Activated CD4-positive, alpha-beta T cell treated with anti-CD3 and anti-CD28 coated beads, Interleukin-2, amount 10 ng/mL, durations not matched to agents 7 days and 5 days (primary cell): ENCODE results near the gene NRARP. TPM values are rescaled to one million over a fixed set of nuclear protein-coding genes. Genes with fewer than 3 reads are reported as not detected.
A peak's percentile ranks its signal among the peaks of the same experiment; 100 is the strongest.
"Not testable (repeated sequence)": the region's sequence is repeated elsewhere in the genome, so short reads cannot be mapped to it uniquely, and the experiment has no call there.

Experiments
- CTCF ChIA-PET: fragments of 350-600 bp; sonication (Branson Sonifier 250); formaldehyde crosslinking; loops from one replicate; lab custom pipeline; 2021; ENCODE audit warnings: antibody characterized with exemption; lab: Charles Lee
- POLR2A ChIA-PET: fragments of 350-600 bp; sonication (Branson Sonifier 250); formaldehyde crosslinking; loops from one replicate; lab custom pipeline; 2021; ENCODE audit warnings: antibody characterized with exemption; lab: Charles Lee
- DNase-seq: peaks from one replicate; pipeline ENCODE4 v3.0.0-alpha.2; 2020
- H3K27ac Mint-ChIP-seq: one replicate; pipeline ENCODE4 v1.8.0; 2021; ENCODE audit warnings: mild to moderate bottlenecking, moderate library complexity, mixed read lengths
- H3K27me3 Mint-ChIP-seq: one replicate; pipeline ENCODE4 v1.8.0; 2021; ENCODE audit warnings: mixed read lengths
- H3K36me3 Mint-ChIP-seq: one replicate; pipeline ENCODE4 v1.8.0; 2021; ENCODE audit warnings: low read depth, mixed read lengths
- H3K4me1 Mint-ChIP-seq: one replicate; pipeline ENCODE4 v1.8.0; 2021; ENCODE audit warnings: mixed read lengths
- H3K4me3 Mint-ChIP-seq: one replicate; pipeline ENCODE4 v1.8.0; 2021; ENCODE audit warnings: mild to moderate bottlenecking, moderate library complexity, mixed read lengths
- H3K9me3 Mint-ChIP-seq: one replicate; pipeline ENCODE4 v1.8.0; 2021; ENCODE audit warnings: mixed read lengths
- total RNA-seq, 2 experiments: library from RNA; stranded (reverse); gene quantifications; one replicate each; pipeline ENCODE4 v1.2.3, GENCODE V29; 2021

Gene NRARP, protein sequence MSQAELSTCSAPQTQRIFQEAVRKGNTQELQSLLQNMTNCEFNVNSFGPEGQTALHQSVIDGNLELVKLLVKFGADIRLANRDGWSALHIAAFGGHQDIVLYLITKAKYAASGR
- under 1 TPM; 0.32 to 0.44 TPM for total RNA-seq

DNA sequence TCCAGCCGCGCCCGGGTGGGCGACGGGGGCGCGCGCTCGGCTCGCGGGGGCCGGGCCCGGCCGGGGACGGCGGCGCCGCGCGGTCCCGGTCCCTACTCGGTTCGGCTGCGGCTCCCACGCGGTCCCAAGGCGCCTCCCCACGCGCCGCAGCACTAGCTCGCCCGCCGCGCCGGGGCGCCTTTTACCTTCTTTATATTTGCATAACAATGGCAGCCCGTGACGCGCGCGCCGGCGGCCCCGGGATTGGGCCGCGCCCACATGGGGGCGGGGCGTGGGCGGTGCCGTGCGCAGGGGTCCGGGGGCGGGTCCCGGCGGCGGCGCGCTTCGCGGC, at the start of gene NRARP:
Gene NRARP, minus strand, starts transcription at position 154 of the 331 bp plus-strand sequence. CDS start 343 bp downstream, outside the sequence.
- Mint-ChIP-seq H3K9me3 (no peaks in the 10 kb centered on the region), H3K4me1 (peaks cover 16% of the 10 kb centered on the region), H3K27ac (no peak within 1 kb of the TSS), H3K4me3 (peak within 1 kb of the TSS; percentile 56), H3K27me3 (peaks cover 28% of the 10 kb centered on the region), H3K36me3 (no peaks in the 10 kb centered on the region)
- POLR2A ChIA-PET, result interaction anchor here (0.7 kb wide), 1 partner anchor 61 kb away, joined by 3 read pairs; the partner anchor contains the start of gene TUBB4B
- CTCF ChIA-PET, result interaction anchor here (0.6 to 2.3 kb wide), 16 partner anchors 9 to 255 kb away, joined by 3 to 9 read pairs (median 4); partner anchors contain the start of genes EXD3, NELFB, NOXA1 and TOR4A
- peak; percentile 89 for DNase-seq

DNA sequence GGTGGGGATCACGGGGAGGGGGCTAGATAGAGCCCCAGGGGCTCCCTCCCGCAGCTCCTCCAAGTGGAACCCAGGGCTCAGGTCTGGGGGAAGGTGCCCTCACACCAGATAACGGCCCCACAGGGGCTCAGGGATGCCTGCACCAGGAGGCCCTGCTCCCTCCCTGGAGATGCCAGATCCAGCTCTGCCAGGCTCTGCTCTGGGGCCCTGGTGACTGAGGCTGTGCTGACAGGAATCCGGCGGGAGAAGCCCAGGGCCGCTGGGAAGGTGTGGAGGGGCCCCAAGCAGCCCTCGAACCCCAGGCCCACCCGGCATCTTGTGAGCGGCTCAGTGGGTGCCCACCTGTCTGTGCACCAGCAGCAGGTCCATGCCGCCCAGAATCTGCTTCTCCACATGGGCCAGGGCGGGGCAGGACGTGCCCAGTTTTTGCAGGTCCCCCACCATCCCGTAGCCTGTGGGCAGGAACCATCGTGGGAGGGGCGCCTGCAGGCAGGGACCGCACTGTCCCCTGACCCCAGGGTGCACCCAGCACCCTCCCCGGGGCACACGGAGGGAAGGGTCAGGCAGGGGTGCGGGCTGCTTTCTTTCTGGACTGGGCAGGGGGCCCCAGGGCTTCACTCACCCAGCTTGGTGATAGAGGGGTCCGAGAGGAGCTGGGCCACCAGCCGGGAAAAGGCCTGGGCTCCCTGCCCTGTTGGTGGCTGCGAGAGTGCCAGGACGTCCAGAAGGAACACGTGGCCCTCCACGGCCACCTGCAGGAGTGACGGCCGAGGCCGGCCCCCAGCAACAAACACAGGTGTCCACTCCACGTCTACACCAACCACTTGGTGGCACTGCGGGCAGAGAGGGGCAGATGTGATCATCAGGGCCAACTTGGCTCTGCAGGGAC, 48.9 kb upstream of the NRARP start:
- Mint-ChIP-seq H3K27me3 (no peaks in the 10 kb centered on the region), H3K36me3 (no peaks in the 10 kb centered on the region), H3K27ac (no peak overlapping the region), H3K4me3 (no peak overlapping the region), H3K9me3 (peaks cover 2% of the 10 kb centered on the region), H3K4me1 (no peaks in the 10 kb centered on the region)
- POLR2A ChIA-PET, result no interaction called here
- no peak for DNase-seq
- CTCF ChIA-PET, result no interaction called here

DNA sequence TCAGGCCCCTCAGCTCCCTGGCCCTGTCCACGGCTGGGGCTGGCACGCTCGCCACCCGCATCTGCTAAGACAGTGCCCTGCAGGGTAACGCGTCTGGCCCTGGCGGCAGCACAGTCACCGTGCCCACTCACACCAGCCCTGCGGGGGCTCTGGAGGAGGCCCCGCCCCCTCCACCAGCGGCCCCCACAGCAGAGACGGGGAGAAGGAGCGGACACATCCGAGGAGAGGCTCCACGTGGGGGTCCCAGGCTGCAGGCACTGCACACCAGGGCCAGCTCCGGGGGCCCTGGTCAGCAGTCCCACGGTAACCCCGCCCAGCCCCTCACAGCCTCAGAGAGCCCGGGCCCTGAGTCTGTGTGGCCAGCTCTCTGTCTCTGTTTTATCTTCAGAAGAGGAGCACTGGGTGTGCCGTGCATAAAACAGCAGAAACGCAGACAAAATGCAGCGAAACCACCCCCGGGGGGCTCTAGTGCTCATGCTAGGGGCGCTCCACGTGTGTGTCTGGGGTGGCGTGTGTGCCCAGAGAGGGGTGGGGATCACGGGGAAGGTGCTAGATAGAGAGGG, 47.5 kb upstream of the NRARP start:
- no peak overlapping the region for H3K27ac Mint-ChIP-seq
- peaks cover 2% of the 10 kb centered on the region for H3K9me3 Mint-ChIP-seq
- no peaks in the 10 kb centered on the region for H3K4me1 Mint-ChIP-seq
- H3K4me3 Mint-ChIP-seq, result no peak overlapping the region
- H3K27me3 Mint-ChIP-seq, result no peaks in the 10 kb centered on the region
- ChIA-PET CTCF (interaction anchor here (0.8 kb wide), 1 partner anchor 10 kb away, joined by 6 read pairs; no protein-coding TSS in a partner anchor), POLR2A (no interaction called here)
- no peaks in the 10 kb centered on the region for H3K36me3 Mint-ChIP-seq
- DNase-seq, result no peak

DNA sequence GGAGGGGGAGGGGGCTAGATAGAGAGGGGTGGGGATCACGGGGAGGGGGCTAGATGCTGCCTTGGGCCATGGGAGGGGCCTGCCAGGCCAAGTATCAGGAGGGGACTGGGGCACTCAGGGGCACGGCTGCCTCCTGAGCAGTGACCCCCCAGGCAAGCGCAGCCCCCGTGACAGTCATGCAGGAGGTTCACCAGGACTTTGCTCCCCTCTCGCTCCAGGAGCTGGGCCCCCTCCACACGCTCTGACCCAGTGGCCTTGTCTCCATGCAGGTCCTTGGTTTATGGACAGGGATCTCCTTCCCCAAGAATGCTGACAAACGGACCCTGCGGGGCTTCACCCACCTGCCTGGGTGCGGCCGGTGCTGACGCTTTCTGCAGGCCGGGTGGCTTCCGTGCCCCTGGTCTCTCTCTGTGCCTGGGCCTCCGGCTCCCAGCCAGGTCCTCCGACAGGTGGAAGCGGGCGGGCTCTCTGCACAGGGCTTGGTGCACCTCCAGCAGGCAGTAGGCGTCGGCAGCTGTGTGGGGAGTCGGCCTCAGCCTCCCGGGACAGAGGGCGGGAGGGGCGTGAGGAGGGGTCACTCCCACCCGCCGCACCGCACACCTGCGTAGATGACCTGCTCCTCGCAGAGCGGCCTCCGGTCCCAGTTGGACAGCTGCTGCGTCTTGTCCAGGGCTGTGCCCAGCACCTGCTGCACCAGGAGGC, 46.8 kb upstream of the NRARP start:
- H3K27ac Mint-ChIP-seq, result no peak overlapping the region
- H3K4me1 Mint-ChIP-seq, result no peaks in the 10 kb centered on the region
- no peaks in the 10 kb centered on the region for H3K36me3 Mint-ChIP-seq
- no peak for DNase-seq
- peaks cover 2% of the 10 kb centered on the region for H3K9me3 Mint-ChIP-seq
- no peaks in the 10 kb centered on the region for H3K27me3 Mint-ChIP-seq
- no peak overlapping the region for H3K4me3 Mint-ChIP-seq
- POLR2A ChIA-PET, result no interaction called here
- CTCF ChIA-PET, result interaction anchor here (0.8 kb wide), 1 partner anchor 9 kb away, joined by 6 read pairs; no protein-coding TSS in a partner anchor

DNA sequence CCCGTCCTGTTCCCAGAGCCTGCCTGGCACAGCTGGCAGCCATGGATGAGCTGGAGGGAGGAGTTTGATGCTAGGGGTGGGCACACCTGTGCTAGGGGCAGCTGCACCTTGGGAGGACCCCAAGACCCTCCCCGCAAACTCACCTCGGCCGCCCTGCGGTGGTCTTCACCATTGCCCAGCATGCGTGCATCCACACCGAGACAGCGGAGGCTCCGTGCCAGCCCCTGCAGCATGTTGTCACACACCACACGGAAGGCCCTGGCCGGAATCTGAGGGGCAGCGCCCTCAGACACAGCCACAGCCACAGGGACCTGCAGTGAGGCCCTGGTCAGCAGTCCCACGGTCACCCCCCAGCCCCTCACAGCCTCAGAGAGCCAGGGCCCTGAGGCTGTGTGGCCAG, 45.9 kb upstream of the NRARP start:
- H3K36me3 Mint-ChIP-seq, result no peaks in the 10 kb centered on the region
- no peaks in the 10 kb centered on the region for H3K27me3 Mint-ChIP-seq
- H3K27ac Mint-ChIP-seq, result no peak overlapping the region
- H3K4me3 Mint-ChIP-seq, result no peak overlapping the region
- H3K9me3 Mint-ChIP-seq, result peaks cover 2% of the 10 kb centered on the region
- H3K4me1 Mint-ChIP-seq, result no peaks in the 10 kb centered on the region
- POLR2A ChIA-PET, result no interaction called here
- CTCF ChIA-PET, result no interaction called here
- DNase-seq, result no peak

DNA sequence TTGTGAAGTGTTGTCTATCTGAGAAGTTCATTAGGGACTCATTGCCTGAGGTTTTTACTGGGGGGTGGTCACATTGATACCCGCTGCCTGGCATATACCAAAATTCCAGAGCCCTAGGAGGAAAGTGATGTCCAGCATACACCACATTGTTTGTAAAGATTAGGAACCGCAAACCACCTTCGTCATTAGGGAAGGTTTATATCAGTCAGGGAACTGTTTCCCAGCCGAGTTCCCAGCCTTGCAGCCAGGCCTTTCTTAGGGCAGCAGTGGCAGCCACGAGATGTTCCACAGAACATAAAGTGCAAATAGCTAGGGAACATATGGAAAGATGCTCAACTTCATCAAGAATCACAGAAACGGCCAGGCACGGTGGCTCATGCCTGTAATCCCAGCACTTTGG, 40.4 kb upstream of the NRARP start:
- H3K4me1 Mint-ChIP-seq, result peaks cover 4% of the 10 kb centered on the region
- H3K36me3 Mint-ChIP-seq, result no peaks in the 10 kb centered on the region
- CTCF ChIA-PET, result no interaction called here
- H3K27me3 Mint-ChIP-seq, result no peaks in the 10 kb centered on the region
- no peak for DNase-seq
- POLR2A ChIA-PET, result no interaction called here
- peaks cover 2% of the 10 kb centered on the region for H3K9me3 Mint-ChIP-seq
- no peak overlapping the region for H3K27ac Mint-ChIP-seq
- H3K4me3 Mint-ChIP-seq, result no peak overlapping the region

DNA sequence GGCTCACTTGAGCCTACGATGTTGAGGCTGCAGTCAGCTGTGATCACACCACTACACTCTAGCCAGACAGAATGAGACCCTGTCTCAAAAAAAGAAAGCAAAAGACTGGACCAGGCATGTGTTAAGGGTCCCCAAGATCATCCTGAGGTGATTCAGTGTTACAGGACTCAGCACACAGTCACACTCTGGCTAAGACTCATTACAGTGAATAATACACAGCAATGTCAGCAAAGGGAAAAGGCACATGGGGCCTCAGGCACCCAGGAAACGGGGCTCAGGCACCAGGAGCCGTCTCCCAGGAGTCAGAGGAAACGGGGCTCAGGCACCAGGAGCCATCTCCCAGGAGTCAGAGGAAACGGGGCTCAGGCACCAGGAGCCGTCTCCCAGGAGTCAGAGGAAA, 39.2 kb upstream of the NRARP start:
- ChIA-PET CTCF (interaction anchor here (0.6 kb wide), 1 partner anchor 614 kb away, joined by 4 read pairs; no protein-coding TSS in a partner anchor), POLR2A (no interaction called here)
- Mint-ChIP-seq H3K4me3 (no peak overlapping the region), H3K4me1 (peaks cover 4% of the 10 kb centered on the region), H3K9me3 (peaks cover 4% of the 10 kb centered on the region), H3K27me3 (no peaks in the 10 kb centered on the region), H3K36me3 (no peaks in the 10 kb centered on the region), H3K27ac (no peak overlapping the region)
- no peak for DNase-seq

DNA sequence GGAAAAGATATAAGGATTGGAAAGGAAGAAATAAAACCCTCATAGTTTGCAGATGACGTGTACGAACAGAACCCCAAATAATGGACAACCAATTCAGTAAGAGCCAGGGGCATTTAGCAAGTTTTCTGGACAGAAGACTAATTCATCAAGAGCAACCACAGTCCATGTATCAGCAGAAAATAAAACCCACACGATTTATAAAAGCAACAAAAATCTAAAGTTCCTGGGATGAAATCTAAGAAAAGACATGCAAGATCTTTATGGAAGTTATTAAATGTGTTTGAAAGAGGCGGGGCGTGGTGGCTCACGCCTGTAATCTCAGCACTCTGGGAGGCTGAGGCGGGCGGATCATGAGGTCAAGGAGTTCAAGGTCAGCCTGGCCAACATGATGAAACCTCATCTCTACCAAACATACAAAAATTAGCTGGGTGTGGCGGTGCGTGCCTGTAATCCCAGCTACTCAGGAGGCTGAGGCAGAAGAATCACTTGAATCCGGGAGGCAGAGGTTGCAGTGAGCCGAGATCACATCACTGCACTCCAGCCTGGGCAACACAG, 37.9 kb upstream of the NRARP start:
- peaks cover 11% of the 10 kb centered on the region for H3K9me3 Mint-ChIP-seq
- POLR2A ChIA-PET, H3K4me1 Mint-ChIP-seq, DNase-seq, H3K27me3 Mint-ChIP-seq, H3K27ac Mint-ChIP-seq, H3K36me3 Mint-ChIP-seq, H3K4me3 Mint-ChIP-seq: not testable (repeated sequence)
- CTCF ChIA-PET, result interaction anchor here (0.6 to 1.2 kb wide), 2 partner anchors 9 to 667 kb away, joined by 4 to 6 read pairs; no protein-coding TSS in a partner anchor

DNA sequence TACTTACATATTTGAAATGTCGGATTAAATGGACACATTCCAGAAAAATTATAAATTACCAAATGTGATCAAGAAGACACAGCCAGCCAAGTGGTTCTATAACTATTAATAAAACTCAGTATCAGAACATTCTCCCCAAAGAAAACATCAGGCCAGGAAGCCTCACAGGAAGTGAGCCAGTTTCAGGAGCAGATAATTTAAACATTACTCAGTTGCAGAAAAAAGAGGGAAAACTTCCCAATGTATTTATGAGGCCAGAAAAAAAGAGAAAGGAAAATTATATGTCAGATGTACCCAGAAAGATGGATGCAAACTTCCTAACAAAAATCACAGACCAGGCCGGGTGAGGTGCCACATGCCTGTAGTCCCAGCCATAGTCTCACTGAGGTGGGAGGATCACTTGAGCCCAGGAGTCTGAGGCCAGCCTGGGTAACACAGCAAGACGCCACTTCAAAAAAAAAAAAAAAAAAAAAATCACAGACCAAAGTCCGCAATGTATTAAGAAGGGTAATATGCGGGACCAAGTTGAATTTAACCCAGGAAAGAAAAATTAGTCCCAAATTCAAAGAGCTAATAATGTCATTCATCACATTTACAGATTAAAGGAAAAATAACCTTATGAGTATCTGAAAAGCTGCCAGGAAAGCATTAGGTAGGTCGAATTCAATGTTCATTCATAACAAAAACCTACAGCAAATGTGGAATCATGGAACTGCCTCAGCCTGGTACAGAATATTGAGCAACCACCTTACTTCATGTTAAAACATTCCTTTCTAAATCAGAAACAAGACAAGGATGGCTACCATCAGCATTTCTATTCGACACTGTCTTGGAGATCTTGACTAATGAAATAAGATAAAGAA, 37.2 kb upstream of the NRARP start:
- Mint-ChIP-seq H3K4me1 (peaks cover 4% of the 10 kb centered on the region), H3K4me3 (no peak overlapping the region), H3K9me3 (peaks cover 11% of the 10 kb centered on the region), H3K27ac (no peak overlapping the region), H3K36me3 (no peaks in the 10 kb centered on the region), H3K27me3 (no peaks in the 10 kb centered on the region)
- DNase-seq, result no peak
- POLR2A ChIA-PET, result no interaction called here
- CTCF ChIA-PET, result interaction anchor here (0.6 to 1.2 kb wide), 2 partner anchors 10 to 666 kb away, joined by 4 to 6 read pairs; no protein-coding TSS in a partner anchor

DNA sequence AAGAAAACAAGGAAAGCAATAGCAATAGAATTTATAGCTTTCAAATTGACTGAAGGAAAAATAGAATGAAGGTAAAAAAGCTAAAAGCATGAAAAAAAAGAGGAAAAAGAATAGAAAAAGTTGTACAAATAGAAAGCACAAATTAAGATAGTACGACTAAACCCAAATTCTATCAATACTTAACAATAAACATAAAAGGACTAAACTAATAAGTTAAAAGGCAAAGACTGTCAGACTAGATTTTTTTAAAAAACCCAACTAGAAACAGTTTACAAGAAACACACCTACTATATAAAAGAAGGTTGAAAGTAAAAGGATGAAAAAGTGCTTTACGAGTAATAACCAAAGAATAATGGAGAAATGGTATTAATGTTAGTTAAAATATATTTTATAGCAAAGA, 34.7 kb upstream of the NRARP start:
- no peak for DNase-seq
- Mint-ChIP-seq H3K27ac (no peak overlapping the region), H3K36me3 (no peaks in the 10 kb centered on the region), H3K4me1 (peaks cover 4% of the 10 kb centered on the region), H3K4me3 (no peak overlapping the region), H3K9me3 (peaks cover 11% of the 10 kb centered on the region), H3K27me3 (no peaks in the 10 kb centered on the region)
- ChIA-PET CTCF (no interaction called here), POLR2A (no interaction called here)

DNA sequence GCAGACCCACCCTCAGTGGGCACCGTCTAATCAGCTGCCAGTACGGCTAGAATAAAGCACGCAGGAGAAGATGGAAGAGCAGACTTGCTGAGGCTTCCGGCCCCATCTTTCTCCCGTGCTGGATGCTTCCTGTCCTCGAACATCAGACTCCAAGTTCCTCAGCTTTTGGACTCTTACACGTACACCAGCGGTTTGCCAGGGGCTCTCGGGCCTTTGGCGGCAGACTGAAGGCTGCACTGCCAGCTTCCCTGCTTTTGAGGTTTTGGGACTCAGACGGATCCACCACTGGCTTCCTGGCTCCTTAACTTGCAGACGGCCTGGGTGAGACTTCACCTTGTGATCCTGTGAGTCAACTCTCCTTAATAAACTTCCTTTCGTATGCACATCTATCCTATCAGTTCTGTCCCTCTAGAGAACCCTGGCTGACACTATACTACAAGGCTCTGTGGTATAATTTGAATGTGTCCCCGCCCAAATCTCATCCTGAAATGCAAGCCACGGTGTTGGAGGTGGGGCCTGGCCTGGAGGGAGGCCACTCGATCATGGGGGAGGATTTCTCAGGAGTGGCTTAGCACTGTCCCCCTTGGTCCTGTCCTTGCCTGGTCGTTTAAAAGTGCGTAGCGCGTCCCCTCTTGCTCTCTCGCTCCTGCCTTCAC, 31.1 kb upstream of the NRARP start:
- Mint-ChIP-seq H3K27me3 (no peaks in the 10 kb centered on the region), H3K9me3 (peaks cover 22% of the 10 kb centered on the region), H3K4me3 (no peak overlapping the region), H3K4me1 (no peaks in the 10 kb centered on the region), H3K27ac (no peak overlapping the region), H3K36me3 (peaks cover 2% of the 10 kb centered on the region)
- ChIA-PET POLR2A (no interaction called here), CTCF (no interaction called here)
- no peak for DNase-seq
